MM.1S (cell line): ENCODE measurements around the gene RNLS.

Experiments used
- EZH2 ChIP-seq: fragments of 300-600 bp; sonication (generic); optimal IDR thresholded peaks from 2 replicates; pipeline ENCODE3; 2017; ENCODE audit warnings: low read depth, mild to moderate bottlenecking, antibody characterized with exemption, low read length, mixed read lengths
- TF ChIP-seq, protein P1 (sequence below): fragments of 300-600 bp; sonication (generic); IDR thresholded peaks from 2 replicates; pipeline ENCODE4 v1.5.1; 2016; ENCODE audit warnings: antibody characterized with exemption, low read length, mixed read lengths

DNA sequence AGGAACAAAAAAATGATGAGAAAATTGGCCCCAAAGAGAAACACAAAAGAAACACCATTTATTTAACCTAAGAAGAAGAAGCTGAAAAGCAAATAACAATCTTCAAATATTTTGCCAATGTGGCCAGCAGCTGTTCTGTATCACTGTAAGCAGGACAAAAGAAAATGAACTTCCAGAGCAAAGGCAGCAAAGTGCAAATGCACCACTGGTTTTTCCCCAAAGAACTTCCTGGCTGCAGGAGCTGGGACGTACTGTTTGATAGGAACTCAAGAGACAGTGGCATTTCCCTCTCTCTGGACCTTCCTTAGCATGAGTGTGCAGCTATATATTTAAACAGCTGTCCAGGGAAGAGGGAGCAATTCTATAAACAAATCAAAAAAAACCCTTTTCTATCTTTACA is 60.4 kb downstream of the RNLS start:
- TF ChIP-seq, protein P1, sequence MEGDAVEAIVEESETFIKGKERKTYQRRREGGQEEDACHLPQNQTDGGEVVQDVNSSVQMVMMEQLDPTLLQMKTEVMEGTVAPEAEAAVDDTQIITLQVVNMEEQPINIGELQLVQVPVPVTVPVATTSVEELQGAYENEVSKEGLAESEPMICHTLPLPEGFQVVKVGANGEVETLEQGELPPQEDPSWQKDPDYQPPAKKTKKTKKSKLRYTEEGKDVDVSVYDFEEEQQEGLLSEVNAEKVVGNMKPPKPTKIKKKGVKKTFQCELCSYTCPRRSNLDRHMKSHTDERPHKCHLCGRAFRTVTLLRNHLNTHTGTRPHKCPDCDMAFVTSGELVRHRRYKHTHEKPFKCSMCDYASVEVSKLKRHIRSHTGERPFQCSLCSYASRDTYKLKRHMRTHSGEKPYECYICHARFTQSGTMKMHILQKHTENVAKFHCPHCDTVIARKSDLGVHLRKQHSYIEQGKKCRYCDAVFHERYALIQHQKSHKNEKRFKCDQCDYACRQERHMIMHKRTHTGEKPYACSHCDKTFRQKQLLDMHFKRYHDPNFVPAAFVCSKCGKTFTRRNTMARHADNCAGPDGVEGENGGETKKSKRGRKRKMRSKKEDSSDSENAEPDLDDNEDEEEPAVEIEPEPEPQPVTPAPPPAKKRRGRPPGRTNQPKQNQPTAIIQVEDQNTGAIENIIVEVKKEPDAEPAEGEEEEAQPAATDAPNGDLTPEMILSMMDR, result no peak
- no peak for TF ChIP-seq EZH2
